AG08396 (cell line): Measurements from ENCODE around the gene FLNB.

Source experiments
- DNase-seq: peaks from one replicate; pipeline ENCODE4 v3.0.0; 2012; ENCODE audit warnings: low spot score, mixed read lengths

The FLNB gene

GRCh38 chr3:58205981-58206380 lies 197.8 kb downstream of the FLNB start:
- DNase-seq = no peak

- peak; percentile 37 for DNase-seq
These were observed 198.3 kb downstream of the FLNB start for GRCh38 chr3:58206406-58207011.

- DNase-seq = no peak
These were observed 199.7 kb downstream of the FLNB start for GRCh38 chr3:58207954-58208353.

GRCh38 chr3:58209933-58210332 lies 201.7 kb downstream of the FLNB start:
- no peak for DNase-seq

- no peak for DNase-seq
These were observed 202.7 kb downstream of the FLNB start, which contains the start of gene DNASE1L3 for GRCh38 chr3:58210761-58211460. DNASE1L3 (minus strand) TSS chr3:58210972; CDS start chr3:58210906, 66 bp downstream.

GRCh38 chr3:58214484-58215316 lies 206.5 kb downstream of the FLNB start:
- DNase-seq = no peak

- no peak for DNase-seq
These were observed 207.2 kb downstream of the FLNB start for GRCh38 chr3:58215317-58216025.

- DNase-seq = no peak
These were observed 208.4 kb downstream of the FLNB start for GRCh38 chr3:58216496-58217195.

GRCh38 chr3:58217209-58217811 lies 209.1 kb downstream of the FLNB start:
- peak; percentile 73 for DNase-seq

- DNase-seq = no peak
These were observed 210.7 kb downstream of the FLNB start for GRCh38 chr3:58218904-58219303.
